ENCODE results near the gene OPRM1. TPM values are rescaled to one million over a fixed set of nuclear protein-coding genes. Genes with fewer than 3 reads are reported as not detected.

The OPRM1 gene
- total RNA-seq, 1 donor from 2014 or later, result not detected

GRCh38 chr6:154113392-154113791 is 74.4 kb downstream of the OPRM1 start:
- no peak for TF ChIP-seq EZH2 (IDR thresholded peaks at IDR 0.05)
- TF ChIP-seq EZH2phosphoT487 (IDR thresholded peaks at IDR 0.05), result no peak
- TF ChIP-seq, protein P1, sequence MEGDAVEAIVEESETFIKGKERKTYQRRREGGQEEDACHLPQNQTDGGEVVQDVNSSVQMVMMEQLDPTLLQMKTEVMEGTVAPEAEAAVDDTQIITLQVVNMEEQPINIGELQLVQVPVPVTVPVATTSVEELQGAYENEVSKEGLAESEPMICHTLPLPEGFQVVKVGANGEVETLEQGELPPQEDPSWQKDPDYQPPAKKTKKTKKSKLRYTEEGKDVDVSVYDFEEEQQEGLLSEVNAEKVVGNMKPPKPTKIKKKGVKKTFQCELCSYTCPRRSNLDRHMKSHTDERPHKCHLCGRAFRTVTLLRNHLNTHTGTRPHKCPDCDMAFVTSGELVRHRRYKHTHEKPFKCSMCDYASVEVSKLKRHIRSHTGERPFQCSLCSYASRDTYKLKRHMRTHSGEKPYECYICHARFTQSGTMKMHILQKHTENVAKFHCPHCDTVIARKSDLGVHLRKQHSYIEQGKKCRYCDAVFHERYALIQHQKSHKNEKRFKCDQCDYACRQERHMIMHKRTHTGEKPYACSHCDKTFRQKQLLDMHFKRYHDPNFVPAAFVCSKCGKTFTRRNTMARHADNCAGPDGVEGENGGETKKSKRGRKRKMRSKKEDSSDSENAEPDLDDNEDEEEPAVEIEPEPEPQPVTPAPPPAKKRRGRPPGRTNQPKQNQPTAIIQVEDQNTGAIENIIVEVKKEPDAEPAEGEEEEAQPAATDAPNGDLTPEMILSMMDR (IDR thresholded peaks at IDR 0.05), result no peak
- no peaks in the 10 kb centered on the region for H3K4me1 ChIP-seq
- no peak overlapping the region for H3K4me3 Mint-ChIP-seq
- no peaks in the 10 kb centered on the region for H3K36me3 Mint-ChIP-seq
- no peak overlapping the region for H2AFZ ChIP-seq (replicated peaks)
- H3K79me2 ChIP-seq (ENCODE audit: low read depth), result no peaks in the 10 kb centered on the region
- no peaks in the 10 kb centered on the region for H3K36me3 ChIP-seq
- no peaks in the 10 kb centered on the region for H4K20me1 ChIP-seq (ENCODE audit: low read depth)
- H3K4me3 ChIP-seq, result no peak overlapping the region
- no peaks in the 10 kb centered on the region for H3K9me3 ChIP-seq (ENCODE audit: low read depth)
- H3K27ac Mint-ChIP-seq, result no peak overlapping the region
- no peak overlapping the region for H3K27ac ChIP-seq
- no peak for DNase-seq (ENCODE audit: low spot score)
- H3K9me3 Mint-ChIP-seq, result no peaks in the 10 kb centered on the region
- H3F3A ChIP-seq (ENCODE audit: low read depth), result no peaks in the 10 kb centered on the region
- peaks cover 5% of the 10 kb centered on the region for H3K4me1 Mint-ChIP-seq
- peaks cover 2% of the 10 kb centered on the region for H3K27me3 Mint-ChIP-seq (ENCODE audit: insufficient read depth, low read depth)
- no peak overlapping the region for H3K4me2 ChIP-seq
- H3K9ac ChIP-seq, result no peak overlapping the region
- H3K27me3 ChIP-seq, result no peaks in the 10 kb centered on the region

DNA sequence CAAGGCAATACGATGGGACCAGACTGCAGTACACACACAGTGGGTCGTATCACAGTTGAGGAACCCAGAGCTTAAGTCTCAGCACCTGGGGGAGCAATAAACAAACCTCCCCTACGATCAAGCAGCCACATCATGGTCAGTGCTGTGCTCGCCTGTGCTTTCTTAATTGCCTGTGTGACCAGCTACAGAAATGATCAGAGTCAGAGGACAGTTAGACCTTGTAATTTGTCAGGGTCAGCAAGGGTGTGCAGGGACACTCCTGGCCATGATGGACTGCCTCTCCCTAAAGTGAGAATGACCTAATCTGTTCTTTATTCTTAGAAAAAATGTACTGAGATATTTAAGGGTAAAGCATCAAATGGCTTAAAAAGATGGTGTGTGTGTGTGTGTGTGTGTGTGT is 78.4 kb downstream of the OPRM1 start:
- Histone ChIP-seq H3K79me2 (ENCODE audit: low read depth) (no peaks in the 10 kb centered on the region), H3K9ac (no peak overlapping the region), H3K36me3 (no peaks in the 10 kb centered on the region), H4K20me1 (ENCODE audit: low read depth) (no peaks in the 10 kb centered on the region), H3K27ac (no peak overlapping the region), H3K27me3 (no peaks in the 10 kb centered on the region), H3F3A (ENCODE audit: low read depth) (no peaks in the 10 kb centered on the region), H3K4me3 (no peak overlapping the region), H3K4me2 (no peak overlapping the region), H3K9me3 (ENCODE audit: low read depth) (no peaks in the 10 kb centered on the region), H2AFZ (replicated peaks) (no peak overlapping the region), H3K4me1 (peaks cover under 1% of the 10 kb centered on the region)
- Mint-ChIP-seq H3K4me3 (no peak overlapping the region), H3K27me3 (ENCODE audit: insufficient read depth, low read depth) (peaks cover 2% of the 10 kb centered on the region), H3K9me3 (peaks cover 3% of the 10 kb centered on the region), H3K36me3 (no peaks in the 10 kb centered on the region), H3K27ac (no peak overlapping the region), H3K4me1 (peaks cover 6% of the 10 kb centered on the region)
- no peak for TF ChIP-seq EZH2phosphoT487 (IDR thresholded peaks at IDR 0.05)
- TF ChIP-seq, protein P1 (IDR thresholded peaks at IDR 0.05), result no peak
- no peak for TF ChIP-seq EZH2 (IDR thresholded peaks at IDR 0.05)
- no peak for DNase-seq (ENCODE audit: low spot score)

DNA sequence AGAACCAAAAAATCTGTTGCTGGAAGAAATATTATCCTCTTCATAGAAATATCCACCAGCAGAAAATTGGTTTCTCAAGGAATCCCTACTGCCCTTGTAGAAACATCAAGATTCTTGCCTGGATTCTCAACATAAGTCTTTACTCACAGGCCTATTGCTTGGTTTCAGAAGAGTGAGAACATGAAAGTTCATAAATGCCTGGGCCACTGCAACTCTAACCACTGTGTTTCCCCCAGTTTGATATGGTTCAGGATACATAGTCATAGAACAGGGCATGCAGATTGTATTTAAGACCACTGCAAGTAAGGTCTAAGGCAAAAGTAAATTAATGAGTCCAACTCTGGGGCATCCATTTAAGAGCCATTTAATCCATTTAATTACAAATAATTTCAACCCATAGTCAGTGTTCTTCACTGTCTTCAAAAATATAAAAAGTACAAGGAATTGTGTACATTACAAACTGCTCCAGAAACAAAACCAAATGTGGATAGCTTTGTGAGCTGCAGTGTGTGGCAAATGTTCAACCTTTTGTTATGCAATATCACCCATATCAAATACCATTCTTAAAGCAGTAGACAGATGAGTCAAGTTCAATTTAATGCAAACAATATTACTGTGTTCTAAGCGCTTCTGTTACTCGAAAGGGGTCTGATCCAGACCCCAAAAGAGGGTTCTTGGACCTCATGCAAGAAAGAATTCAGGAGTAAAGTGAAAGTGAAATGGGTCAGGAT is 83.3 kb downstream of the OPRM1 start:
- no peaks in the 10 kb centered on the region for H3K9me3 ChIP-seq (ENCODE audit: low read depth)
- no peaks in the 10 kb centered on the region for H3K27me3 Mint-ChIP-seq (ENCODE audit: insufficient read depth, low read depth)
- no peak overlapping the region for H3K27ac Mint-ChIP-seq
- H4K20me1 ChIP-seq (ENCODE audit: low read depth), result no peaks in the 10 kb centered on the region
- H3F3A ChIP-seq (ENCODE audit: low read depth), result peaks cover 10% of the 10 kb centered on the region
- peaks cover 9% of the 10 kb centered on the region for H3K4me1 Mint-ChIP-seq
- no peak overlapping the region for H3K4me3 ChIP-seq
- H3K9ac ChIP-seq, result no peak overlapping the region
- no peaks in the 10 kb centered on the region for H3K79me2 ChIP-seq (ENCODE audit: low read depth)
- peaks cover 18% of the 10 kb centered on the region for H3K4me1 ChIP-seq
- DNase-seq (ENCODE audit: low spot score), result no peak
- peaks cover 5% of the 10 kb centered on the region for H3K9me3 Mint-ChIP-seq
- H2AFZ ChIP-seq (replicated peaks), result peak overlapping the region; percentile 70
- H3K27ac ChIP-seq, result no peak overlapping the region
- peaks cover 33% of the 10 kb centered on the region for H3K27me3 ChIP-seq
- H3K4me3 Mint-ChIP-seq, result no peak overlapping the region
- H3K4me2 ChIP-seq, result peak overlapping the region; percentile 45
- no peaks in the 10 kb centered on the region for H3K36me3 ChIP-seq
- H3K36me3 Mint-ChIP-seq, result no peaks in the 10 kb centered on the region
- TF ChIP-seq EZH2 (IDR thresholded peaks at IDR 0.05) (no peak), EZH2phosphoT487 (IDR thresholded peaks at IDR 0.05) (no peak)
- TF ChIP-seq, protein P1 (IDR thresholded peaks at IDR 0.05), result no peak
